ENCODE results near the gene HDDC3. TPM values are rescaled to one million over a fixed set of nuclear protein-coding genes. Genes with fewer than 3 reads are reported as not detected.

HDDC3 gene
- total and polyA plus RNA-seq, 9 of the 15 experiments (the other 6 are each of a cell fraction or from before 2014, with no cell fraction given) = 14.9 to 55.8 (median 36.9) TPM

- TF ChIP-seq GTF2F1 (IDR thresholded peaks at IDR 0.05; ENCODE audit: low read depth, low read length) = no peak
- TF ChIP-seq CGGBP1 (CRISPR knock-in tag; IDR thresholded peaks at IDR 0.05) = 0 out of 2 replicates have a peak, but pooled peaks have one; percentile 54
- peak; percentile 98 for TF ChIP-seq SMARCE1 (IDR thresholded peaks at IDR 0.05)
- TF ChIP-seq ZNF280A (IDR thresholded peaks at IDR 0.05; ENCODE audit: low read depth, partially characterized antibody) = no peak
- TF ChIP-seq ZNF740 (CRISPR knock-in tag; IDR thresholded peaks at IDR 0.05) = no peak
- TF ChIP-seq ZNF740 (tag; IDR thresholded peaks at IDR 0.05) = peak in 1 of 2 experiments; percentile 22; a peak in 1 of 4 replicates
- no peak for TF ChIP-seq POLR2AphosphoS2 (IDR thresholded peaks at IDR 0.05; ENCODE audit: low read length)
- TF ChIP-seq ARID2 (IDR thresholded peaks at IDR 0.05) = no peak
- TF ChIP-seq THAP7 (CRISPR knock-in tag; IDR thresholded peaks at IDR 0.05) = no peak
- TF ChIP-seq SNIP1 (IDR thresholded peaks at IDR 0.05; ENCODE audit: low read depth) = no peak
- TF ChIP-seq U2AF2 (optimal IDR thresholded peaks at IDR 0.05; ENCODE audit: low read depth, low read length) = no peak
- TF ChIP-seq NR1H2 (CRISPR knock-in tag; IDR thresholded peaks at IDR 0.05) = no peak
- TF ChIP-seq TAF7 (tag; IDR thresholded peaks at IDR 0.05) = no peak
- no peak for TF ChIP-seq SRF (CRISPR knock-in tag; IDR thresholded peaks at IDR 0.05)
- no peak for TF ChIP-seq FOS (IDR thresholded peaks at IDR 0.05; ENCODE audit: extremely low read depth, insufficient read length)
- peak; percentile 100 for TF ChIP-seq DPF2 (IDR thresholded peaks at IDR 0.05)
- no peak for TF ChIP-seq TOE1 (IDR thresholded peaks at IDR 0.05; ENCODE audit: borderline replicate concordance)
- TF ChIP-seq TOE1 (CRISPR knock-in tag; IDR thresholded peaks at IDR 0.05; ENCODE audit: borderline replicate concordance, low read depth) = no peak
- TF ChIP-seq E2F8 (IDR thresholded peaks at IDR 0.05; ENCODE audit: low read depth, partially characterized antibody) = peak; percentile 63
- TF ChIP-seq MAFF (IDR thresholded peaks at IDR 0.05; ENCODE audit: low read length) = peak; percentile 40; the same call in 1 of the 2 replicates
Measured at GRCh38 chr15:90901175-90902039, 30.9 kb downstream of the HDDC3 start (continued).
